Stomach (tissue), 4 donors: ENCODE measurements around the gene KRTAP9-4.
"Not testable (repeated sequence)": the region's sequence is repeated elsewhere in the genome, so short reads cannot be mapped to it uniquely, and the experiment has no call there.

Experiments used
- CTCF ChIP-seq, 7 experiments: fragments of 450-650 bp in 4 of 7; fragments of 200-600 bp in 3 of 7; sonication (generic) in 3 of 7; IDR thresholded peaks; one replicate each; pipeline ENCODE4 v1.5.1; 2016 to 2019; ENCODE audit warnings: antibody characterized with exemption in 7 of 7, control low read depth in 2 of 7, mild to moderate bottlenecking in 1 of 7
- EP300 ChIP-seq: sonication (generic); formaldehyde crosslinking; IDR thresholded peaks from one replicate; pipeline ENCODE4 v1.6.1; 2017; ENCODE audit warnings: antibody characterized with exemption
- POLR2AphosphoS5 ChIP-seq, 3 donors: sonication (generic); formaldehyde crosslinking; IDR thresholded peaks; one replicate each; pipeline ENCODE4 v1.6.1; 2016; ENCODE audit warnings: antibody characterized with exemption in 3 of 3

DNA sequence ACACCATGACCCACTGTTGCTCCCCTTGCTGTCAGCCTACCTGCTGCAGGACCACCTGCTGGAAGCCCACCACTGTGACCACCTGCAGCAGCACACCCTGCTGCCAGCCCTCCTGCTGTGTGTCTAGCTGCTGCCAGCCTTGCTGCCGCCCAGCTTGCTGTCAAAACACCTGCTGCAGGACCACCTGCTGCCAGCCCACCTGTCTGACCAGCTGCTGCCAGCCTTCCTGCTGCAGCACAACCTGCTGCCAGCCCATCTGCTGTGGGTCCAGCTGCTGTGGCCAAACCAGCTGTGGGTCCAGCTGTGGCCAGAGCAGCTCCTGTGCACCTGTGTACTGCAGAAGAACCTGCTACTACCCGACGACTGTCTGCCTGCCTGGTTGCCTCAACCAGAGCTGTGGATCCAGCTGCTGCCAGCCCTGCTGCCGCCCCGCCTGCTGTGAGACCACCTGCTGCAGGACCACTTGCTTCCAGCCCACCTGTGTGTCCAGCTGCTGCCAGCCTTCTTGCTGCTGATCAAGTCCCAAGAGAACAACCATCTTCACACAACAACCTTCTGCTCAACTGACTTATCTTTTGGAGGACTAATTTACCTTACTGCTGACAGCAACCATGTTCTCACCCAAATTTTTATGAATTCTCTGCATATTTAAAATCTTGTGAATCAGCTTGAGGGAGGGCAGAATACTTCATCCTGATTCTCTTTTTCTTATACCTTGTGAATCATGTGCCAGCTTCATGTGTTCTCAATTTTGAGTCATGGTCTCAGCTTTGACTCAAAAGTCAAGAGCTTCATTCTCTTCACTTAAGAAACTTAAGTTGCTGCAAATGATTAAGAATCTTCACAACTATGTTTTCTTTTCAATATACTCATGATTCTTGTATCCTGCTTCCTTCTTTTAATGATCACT is 6.1 kb downstream of the KRTAP9-4 start, which contains the start of gene KRTAP9-9:
- TF ChIP-seq POLR2AphosphoS5 (IDR thresholded peaks at IDR 0.05); CTCF (IDR thresholded peaks at IDR 0.05); EP300: not testable (repeated sequence)
